Measurements from ENCODE around the gene OTUB2.

OTUB2 gene

GRCh38 chr14:94016446-94016976, 9.6 kb upstream of the OTUB2 start:
- Histone ChIP-seq H3K27ac (replicated peaks) (no peak overlapping the region), H3K27me3 (ENCODE audit: insufficient read depth, poor library complexity, severe bottlenecking) (no peaks in the 10 kb centered on the region), H3K4me3 (replicated peaks; ENCODE audit: insufficient read depth, low read length) (no peak overlapping the region)
- DNase-seq (ENCODE audit: low read depth in 1 of 2, low spot score in 1 of 2): no peak
- TF ChIP-seq, protein P1, sequence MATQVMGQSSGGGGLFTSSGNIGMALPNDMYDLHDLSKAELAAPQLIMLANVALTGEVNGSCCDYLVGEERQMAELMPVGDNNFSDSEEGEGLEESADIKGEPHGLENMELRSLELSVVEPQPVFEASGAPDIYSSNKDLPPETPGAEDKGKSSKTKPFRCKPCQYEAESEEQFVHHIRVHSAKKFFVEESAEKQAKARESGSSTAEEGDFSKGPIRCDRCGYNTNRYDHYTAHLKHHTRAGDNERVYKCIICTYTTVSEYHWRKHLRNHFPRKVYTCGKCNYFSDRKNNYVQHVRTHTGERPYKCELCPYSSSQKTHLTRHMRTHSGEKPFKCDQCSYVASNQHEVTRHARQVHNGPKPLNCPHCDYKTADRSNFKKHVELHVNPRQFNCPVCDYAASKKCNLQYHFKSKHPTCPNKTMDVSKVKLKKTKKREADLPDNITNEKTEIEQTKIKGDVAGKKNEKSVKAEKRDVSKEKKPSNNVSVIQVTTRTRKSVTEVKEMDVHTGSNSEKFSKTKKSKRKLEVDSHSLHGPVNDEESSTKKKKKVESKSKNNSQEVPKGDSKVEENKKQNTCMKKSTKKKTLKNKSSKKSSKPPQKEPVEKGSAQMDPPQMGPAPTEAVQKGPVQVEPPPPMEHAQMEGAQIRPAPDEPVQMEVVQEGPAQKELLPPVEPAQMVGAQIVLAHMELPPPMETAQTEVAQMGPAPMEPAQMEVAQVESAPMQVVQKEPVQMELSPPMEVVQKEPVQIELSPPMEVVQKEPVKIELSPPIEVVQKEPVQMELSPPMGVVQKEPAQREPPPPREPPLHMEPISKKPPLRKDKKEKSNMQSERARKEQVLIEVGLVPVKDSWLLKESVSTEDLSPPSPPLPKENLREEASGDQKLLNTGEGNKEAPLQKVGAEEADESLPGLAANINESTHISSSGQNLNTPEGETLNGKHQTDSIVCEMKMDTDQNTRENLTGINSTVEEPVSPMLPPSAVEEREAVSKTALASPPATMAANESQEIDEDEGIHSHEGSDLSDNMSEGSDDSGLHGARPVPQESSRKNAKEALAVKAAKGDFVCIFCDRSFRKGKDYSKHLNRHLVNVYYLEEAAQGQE (IDR thresholded peaks at IDR 0.05; ENCODE audit: insufficient replicate concordance, low read depth): no peak
- TF ChIP-seq SPI1 (IDR thresholded peaks at IDR 0.05; ENCODE audit: borderline replicate concordance, low read depth) (no peak), POLR2AphosphoS5 (IDR thresholded peaks at IDR 0.05; ENCODE audit: low read depth) (no peak), GABPA (IDR thresholded peaks at IDR 0.05; ENCODE audit: low read depth) (no peak)

GRCh38 chr14:94018308-94018707, 7.8 kb upstream of the OTUB2 start:
- H3K27ac ChIP-seq (replicated peaks): no peak overlapping the region
- TF ChIP-seq POLR2AphosphoS5 (IDR thresholded peaks at IDR 0.05; ENCODE audit: low read depth) (no peak), GABPA (IDR thresholded peaks at IDR 0.05; ENCODE audit: low read depth) (no peak), SPI1 (IDR thresholded peaks at IDR 0.05; ENCODE audit: borderline replicate concordance, low read depth) (no peak)
- TF ChIP-seq, protein P2, sequence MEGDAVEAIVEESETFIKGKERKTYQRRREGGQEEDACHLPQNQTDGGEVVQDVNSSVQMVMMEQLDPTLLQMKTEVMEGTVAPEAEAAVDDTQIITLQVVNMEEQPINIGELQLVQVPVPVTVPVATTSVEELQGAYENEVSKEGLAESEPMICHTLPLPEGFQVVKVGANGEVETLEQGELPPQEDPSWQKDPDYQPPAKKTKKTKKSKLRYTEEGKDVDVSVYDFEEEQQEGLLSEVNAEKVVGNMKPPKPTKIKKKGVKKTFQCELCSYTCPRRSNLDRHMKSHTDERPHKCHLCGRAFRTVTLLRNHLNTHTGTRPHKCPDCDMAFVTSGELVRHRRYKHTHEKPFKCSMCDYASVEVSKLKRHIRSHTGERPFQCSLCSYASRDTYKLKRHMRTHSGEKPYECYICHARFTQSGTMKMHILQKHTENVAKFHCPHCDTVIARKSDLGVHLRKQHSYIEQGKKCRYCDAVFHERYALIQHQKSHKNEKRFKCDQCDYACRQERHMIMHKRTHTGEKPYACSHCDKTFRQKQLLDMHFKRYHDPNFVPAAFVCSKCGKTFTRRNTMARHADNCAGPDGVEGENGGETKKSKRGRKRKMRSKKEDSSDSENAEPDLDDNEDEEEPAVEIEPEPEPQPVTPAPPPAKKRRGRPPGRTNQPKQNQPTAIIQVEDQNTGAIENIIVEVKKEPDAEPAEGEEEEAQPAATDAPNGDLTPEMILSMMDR (IDR thresholded peaks at IDR 0.05; ENCODE audit: insufficient read depth, low read length): no peak
- TF ChIP-seq, protein P1 (IDR thresholded peaks at IDR 0.05; ENCODE audit: insufficient replicate concordance, low read depth): no peak
- H3K27me3 ChIP-seq (ENCODE audit: insufficient read depth, poor library complexity, severe bottlenecking): no peaks in the 10 kb centered on the region
- no peak for DNase-seq (ENCODE audit: low read depth in 1 of 2, low spot score in 1 of 2)
- H3K4me3 ChIP-seq (replicated peaks; ENCODE audit: insufficient read depth, low read length): no peak overlapping the region

- no peak for DNase-seq (ENCODE audit: low read depth in 1 of 2, low spot score in 1 of 2)
These were observed 6.8 kb upstream of the OTUB2 start for GRCh38 chr14:94019329-94019728.

More at GRCh38 chr14:94019329-94019728, 6.8 kb upstream of the OTUB2 start:
- no peak overlapping the region for H3K27ac ChIP-seq (replicated peaks)
- TF ChIP-seq, protein P2 (IDR thresholded peaks at IDR 0.05; ENCODE audit: insufficient read depth, low read length): no peak
- no peak for TF ChIP-seq SPI1 (IDR thresholded peaks at IDR 0.05; ENCODE audit: borderline replicate concordance, low read depth)
- TF ChIP-seq, protein P1 (IDR thresholded peaks at IDR 0.05; ENCODE audit: insufficient replicate concordance, low read depth): no peak
- TF ChIP-seq POLR2AphosphoS5 (IDR thresholded peaks at IDR 0.05; ENCODE audit: low read depth): no peak
- no peak for TF ChIP-seq GABPA (IDR thresholded peaks at IDR 0.05; ENCODE audit: low read depth)
- H3K27me3 ChIP-seq (ENCODE audit: insufficient read depth, poor library complexity, severe bottlenecking): no peaks in the 10 kb centered on the region
- H3K4me3 ChIP-seq (replicated peaks; ENCODE audit: insufficient read depth, low read length): no peak overlapping the region
